ENCODE results near the gene TENM3.

- TF ChIP-seq, protein P1, sequence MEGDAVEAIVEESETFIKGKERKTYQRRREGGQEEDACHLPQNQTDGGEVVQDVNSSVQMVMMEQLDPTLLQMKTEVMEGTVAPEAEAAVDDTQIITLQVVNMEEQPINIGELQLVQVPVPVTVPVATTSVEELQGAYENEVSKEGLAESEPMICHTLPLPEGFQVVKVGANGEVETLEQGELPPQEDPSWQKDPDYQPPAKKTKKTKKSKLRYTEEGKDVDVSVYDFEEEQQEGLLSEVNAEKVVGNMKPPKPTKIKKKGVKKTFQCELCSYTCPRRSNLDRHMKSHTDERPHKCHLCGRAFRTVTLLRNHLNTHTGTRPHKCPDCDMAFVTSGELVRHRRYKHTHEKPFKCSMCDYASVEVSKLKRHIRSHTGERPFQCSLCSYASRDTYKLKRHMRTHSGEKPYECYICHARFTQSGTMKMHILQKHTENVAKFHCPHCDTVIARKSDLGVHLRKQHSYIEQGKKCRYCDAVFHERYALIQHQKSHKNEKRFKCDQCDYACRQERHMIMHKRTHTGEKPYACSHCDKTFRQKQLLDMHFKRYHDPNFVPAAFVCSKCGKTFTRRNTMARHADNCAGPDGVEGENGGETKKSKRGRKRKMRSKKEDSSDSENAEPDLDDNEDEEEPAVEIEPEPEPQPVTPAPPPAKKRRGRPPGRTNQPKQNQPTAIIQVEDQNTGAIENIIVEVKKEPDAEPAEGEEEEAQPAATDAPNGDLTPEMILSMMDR (IDR thresholded peaks at IDR 0.05) = no peak
- TF ChIP-seq POLR2A (IDR thresholded peaks at IDR 0.05) = no peak
Observed at GRCh38 chr4:182367153-182367552, 124.0 kb downstream of the TENM3 start.

Data from lower leg skin (tissue), 3 donors.